Measurements from ENCODE around the gene DBNDD1.
"Not testable (repeated sequence)": the region's sequence is repeated elsewhere in the genome, so short reads cannot be mapped to it uniquely, and the experiment has no call there.

The DBNDD1 gene

DNA sequence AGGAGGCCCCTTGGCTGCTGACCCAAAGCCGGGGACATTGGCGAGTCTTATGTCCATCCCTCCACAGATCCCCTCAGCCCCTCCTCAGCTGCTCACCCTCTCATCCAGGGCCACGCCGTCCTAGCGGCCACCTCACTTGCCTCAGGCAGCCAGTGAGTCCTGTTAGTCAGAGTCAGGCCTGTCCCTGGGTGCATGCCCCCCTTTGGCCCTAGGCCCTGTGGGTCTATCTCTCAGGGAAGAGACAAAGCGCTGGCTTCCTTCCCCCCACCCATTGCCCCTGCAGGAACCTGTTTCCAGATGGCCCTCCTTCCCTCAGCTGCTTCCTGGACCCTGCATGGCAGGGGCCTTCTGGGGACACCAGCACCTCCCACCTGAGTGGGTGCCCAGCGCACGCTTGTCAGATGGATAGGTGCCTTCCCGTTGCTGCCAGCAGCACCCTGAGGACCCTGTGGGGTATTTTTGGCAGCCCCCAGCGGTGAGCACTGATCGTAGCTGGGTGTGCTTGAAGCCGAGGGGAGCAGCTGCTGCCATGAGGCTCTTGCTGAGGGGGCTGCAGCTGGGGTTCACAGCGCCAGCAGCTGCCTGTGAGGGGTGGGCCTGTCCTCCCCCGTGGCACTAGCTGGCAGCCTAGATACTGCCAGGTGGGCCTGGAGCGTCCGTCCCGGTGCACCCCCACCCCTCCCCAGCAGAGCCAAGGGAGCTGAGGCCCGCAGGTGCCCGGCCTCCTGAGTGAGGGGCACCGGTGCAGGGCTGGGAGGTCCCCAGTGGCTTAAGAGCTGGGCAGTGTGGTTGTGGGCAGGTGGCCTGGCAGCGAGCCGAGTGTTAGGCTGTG, 8.4 kb downstream of the DBNDD1 start:
- no peak for DNase-seq

DNA sequence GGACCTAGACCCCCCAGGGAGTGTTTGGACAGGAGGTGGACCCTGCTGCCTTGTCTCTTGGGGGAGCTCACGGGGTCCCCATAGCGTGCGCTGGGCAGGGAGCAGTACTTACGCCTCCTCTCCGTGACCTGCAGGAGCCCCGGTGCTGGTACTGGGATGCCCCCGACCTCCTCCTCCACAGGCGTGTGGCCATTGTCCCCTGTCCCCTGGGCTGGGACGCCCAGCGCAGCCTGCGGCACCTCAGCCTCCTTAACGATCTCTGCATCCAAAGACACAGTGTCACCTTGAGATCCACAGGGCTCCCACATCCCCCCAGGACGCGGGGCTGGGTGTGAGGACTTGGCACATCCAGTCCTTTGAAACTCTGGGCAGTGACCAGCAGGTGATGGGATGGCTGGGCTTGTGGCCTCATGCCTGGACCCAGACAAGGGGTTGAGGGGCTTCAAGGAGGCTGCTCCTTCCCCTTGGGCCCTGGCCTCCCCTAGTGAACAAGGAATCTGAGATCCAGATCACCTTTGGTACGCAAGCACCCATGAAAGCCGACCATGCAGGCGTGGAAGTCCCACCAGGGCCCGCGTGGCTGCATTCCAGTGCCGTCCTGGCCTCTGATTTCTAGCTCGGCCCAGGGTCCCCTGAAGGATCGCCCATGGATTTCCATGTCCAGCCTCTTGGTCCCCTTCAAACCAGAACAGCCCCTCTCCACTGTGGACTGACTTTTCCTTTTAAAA, 9.9 kb downstream of the DBNDD1 start:
- DNase-seq = no peak

DNA sequence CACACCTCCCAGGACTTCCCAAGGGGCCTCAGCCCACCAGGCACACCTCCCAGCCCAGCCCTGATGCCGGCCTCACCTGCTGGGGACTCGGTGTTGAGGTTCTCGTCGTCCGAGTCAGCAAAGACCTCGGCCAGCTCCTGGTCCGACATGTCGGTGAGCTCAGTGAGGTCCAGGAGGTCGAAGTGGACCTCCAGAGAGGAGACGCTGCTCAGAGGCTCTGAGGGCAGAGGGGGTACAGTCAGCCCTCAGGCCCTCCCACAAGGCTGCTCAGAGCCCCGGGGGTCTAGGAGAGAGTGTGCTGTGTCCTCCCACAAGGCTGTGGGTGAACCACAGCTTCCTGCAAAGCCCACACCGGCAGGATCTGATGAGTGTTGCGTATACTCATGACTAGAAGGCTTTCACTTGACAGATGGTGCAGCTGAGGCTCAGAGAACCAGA, 10.5 kb downstream of the DBNDD1 start:
- DNase-seq = peak; percentile 59

DNA sequence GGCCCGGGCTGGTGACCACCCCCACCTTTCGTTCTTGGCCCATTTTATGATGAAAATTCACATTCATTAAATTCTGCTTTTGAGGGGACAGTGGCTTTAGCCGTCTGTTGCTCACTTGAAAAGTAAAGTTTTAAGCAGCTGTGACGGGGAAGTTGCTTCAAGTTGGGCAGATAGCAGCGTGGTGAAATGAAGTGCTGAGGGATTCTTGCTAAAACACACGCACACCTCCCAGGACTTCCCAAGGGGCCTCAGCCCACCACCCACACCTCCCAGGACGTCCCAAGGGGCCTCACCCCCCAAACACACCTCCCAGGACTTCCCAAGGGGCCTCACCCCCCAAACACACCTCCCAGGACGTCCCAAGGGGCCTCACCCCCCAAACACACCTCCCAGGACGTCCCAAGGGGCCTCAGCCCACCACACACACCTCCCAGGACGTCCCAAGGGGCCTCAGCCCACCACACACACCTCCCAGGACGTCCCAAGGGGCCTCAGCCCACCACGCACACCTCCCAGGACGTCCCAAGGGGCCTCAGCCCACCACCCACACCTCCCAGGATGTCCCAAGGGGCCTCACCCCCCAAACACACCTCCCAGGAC, 11.5 kb downstream of the DBNDD1 start:
- not testable (repeated sequence) for DNase-seq

DNA sequence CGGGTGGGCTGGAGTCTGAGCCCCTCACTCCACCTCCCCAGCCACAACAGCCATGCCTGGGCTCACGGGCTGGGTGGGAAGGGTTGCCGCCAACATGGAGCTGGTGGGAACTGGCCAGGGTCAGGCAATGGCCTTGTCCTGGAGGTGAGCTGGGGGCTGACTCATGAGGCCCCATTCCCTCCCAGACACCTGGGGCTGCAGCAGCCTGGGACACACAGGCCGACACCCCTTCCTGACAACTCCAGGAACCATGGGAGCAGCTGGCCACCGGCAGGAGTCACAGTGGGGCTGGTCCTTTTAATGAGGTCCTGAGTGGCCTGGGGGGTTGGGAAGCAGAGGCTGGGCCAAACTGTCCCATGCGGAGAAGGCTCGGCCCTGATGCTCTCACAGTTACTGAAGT, 12.2 kb downstream of the DBNDD1 start:
- no peak for DNase-seq

DNA sequence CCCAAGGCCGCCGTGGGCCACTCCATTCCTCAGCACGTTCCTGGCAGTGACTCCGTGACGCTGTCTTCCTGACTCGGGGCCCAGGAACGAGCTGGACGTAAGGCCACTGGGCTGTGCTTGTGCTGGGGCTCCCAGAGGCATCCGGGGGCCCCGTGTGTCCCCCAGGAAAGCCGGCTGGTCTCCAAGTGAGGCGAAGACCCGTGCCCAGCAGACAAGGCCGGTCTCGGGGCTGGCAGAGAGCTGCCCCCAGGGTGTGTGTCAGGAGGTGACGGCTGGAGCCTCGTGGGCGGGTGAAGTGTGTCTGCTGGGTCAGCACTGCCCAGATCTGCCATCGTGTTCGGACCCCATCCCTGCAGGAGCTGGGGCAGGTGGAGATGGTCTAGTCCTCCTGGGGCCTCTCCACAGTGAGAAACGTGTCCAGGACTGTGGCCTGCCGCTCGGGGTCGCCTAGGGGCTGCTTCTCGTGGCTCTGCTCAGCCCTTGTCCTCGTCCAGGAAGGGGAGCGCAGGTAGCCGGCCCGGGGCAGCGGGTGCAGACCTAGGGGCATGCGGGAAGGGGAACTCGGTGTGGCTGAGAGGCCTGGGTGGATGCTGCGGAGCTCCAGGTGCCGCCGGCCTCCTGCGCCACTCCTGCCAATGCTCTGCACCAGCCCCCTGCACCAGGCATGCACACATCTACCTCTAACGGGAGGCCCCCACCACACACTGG, 13.1 kb downstream of the DBNDD1 start:
- no peak for DNase-seq

DNA sequence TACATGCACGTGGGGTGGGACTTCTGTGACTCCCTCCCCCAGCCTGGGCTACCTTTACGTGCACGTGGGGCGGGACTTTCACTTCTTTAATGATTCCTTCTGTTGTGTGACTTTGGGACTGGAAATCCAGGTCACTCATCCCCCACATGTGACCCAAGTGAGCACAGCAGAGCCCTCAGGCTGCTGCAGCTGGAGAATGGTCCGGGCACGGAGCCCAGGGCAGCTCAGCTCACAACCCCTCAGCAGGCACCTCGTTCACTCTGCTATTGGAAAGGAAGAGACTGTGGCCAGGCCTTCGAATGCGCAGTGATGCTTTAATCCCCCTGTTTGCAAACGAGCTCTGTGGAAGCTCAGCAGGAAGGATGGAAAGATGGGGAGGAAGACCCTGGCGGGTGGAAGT, 14.7 kb downstream of the DBNDD1 start:
- DNase-seq = no peak

DNA sequence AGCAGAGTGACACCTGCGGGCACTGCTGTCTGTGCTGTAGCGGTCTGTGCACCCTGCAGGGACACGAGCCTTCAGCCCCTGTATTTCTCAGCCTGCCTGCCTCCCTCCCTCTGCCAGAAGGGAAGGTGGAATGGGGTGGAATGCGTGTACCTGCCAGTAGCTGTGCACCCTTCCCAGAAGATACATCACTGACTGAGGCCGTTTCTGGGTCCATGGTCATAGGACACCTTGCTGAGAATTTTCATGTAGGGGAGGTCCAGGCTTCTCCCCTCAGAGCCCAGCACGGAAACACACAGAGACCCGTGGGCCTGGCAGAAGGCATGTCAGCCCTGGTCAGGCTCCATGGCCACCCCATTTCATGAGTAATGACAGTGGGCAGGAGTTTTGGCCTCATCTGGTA, 16.5 kb downstream of the DBNDD1 start:
- no peak for DNase-seq

DNA sequence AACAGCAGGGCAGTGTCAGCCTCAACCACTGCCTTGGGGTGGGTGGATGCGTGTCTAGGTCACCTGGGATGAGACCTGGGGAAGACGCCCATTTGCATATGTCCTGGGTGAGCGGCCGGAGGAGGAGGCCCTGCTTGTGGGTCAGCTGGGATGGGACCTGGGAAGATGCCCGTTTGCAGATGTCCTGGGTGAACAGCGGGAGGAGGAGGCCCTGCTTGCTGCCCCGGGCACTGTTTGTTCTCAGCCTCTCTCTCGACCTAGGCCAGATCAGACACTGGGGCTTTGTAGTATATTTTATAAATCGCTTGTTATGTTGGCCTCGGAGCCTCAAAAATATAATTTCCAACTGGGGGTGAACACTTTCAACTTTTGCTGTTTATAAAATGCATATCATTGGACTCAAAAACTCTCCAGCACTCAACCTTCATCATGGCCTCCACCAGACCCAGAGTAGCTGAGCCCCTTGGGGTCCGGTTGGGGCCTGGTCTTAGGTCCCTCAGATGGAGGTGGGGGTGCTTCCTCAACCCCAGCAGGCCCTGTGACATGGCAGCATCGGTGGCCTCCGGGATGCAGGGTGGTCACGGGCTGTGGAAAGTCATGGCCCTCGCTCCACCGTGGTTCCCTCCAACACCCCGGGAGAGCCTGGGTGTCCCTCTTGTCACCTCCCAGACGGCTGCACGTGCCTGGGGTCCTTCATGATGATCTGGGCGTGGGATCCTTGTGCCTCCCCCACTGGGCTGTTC, 17.3 kb downstream of the DBNDD1 start:
- no peak for DNase-seq

DNA sequence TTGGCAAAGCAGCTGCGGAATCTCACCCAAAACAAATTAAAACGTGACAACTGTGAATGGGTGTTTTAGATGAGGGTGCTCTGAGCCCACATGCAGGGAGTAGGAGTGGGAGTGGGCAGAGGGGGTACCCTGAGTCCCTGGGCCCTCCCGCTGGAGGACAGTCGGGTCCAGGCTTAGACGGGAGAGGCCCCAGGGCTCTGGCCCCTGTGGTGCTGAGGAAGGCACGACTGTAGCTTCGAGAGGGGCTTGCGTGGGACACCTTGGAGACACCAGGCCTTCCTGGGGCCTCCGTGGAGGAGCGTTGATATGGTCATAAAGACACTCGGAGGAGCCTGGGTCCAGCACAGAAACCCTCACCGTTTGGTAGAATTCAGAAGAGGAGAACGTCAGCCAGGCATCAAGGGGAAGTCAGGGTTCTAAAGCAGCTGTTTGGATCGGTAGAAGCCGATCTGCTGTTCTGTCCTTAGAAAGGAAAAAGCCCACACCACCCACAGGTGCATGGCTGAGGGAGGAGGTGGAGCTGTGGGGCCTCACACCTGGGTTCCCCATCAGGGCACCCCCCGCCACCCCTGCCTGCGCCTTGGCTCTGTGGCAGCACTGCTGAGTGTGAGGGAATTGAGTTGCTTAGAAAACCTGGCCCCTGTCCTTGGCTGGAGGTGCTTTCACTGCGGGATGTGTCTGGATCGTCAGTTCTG, 18.4 kb downstream of the DBNDD1 start:
- no peak for DNase-seq

DNA sequence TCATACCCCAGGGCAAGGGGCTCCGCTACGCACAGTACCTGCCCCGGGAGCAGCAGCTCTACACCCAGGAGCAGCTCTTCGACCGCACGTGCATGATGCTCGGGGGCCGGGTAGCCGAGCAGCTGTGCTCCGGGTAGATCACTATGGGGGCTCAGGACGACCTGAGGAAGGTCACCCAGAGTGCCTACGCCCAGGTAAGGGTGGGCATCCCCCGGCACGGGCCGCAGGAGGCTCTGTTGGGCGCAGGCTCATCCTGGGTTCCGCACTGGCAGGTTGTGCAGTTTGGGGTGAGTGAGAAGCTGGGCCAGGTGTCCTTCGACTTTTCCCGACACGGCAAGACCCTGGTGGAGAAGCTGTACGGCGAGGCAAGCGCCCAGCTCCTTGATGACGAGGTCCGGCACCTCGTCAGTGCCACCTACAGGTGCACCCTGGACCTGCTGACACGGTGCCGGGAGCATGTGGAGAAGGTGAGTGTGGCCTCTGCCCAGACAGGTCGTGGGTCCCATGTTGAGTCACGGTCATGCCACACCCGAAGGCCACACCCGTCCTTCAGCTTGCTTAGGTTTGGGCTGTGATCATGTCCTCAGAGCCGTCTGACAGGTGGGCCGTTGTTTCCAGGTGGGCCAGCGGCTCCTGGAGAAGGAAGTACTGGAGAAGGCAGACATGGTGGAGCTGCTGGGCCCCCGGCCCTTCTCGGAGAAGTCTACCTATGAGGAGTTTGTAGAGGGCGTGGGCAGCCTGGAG, 19.3 kb downstream of the DBNDD1 start:
- DNase-seq = no peak

DNA sequence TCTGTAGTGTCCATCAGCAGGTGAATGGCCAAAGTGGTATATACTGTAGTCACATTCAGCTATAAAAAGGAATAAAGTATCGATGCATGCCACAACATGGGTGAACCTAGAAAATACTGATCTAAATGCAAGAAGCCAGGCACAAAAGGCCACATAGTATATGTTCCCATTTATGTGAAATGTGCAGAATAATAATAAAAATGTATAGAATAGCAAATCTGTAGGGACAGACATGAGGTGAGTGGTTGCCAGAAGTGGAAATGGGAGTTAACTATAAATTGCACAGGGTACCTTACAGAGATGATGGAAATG, 23.1 kb downstream of the DBNDD1 start:
- no peak for DNase-seq

DNA sequence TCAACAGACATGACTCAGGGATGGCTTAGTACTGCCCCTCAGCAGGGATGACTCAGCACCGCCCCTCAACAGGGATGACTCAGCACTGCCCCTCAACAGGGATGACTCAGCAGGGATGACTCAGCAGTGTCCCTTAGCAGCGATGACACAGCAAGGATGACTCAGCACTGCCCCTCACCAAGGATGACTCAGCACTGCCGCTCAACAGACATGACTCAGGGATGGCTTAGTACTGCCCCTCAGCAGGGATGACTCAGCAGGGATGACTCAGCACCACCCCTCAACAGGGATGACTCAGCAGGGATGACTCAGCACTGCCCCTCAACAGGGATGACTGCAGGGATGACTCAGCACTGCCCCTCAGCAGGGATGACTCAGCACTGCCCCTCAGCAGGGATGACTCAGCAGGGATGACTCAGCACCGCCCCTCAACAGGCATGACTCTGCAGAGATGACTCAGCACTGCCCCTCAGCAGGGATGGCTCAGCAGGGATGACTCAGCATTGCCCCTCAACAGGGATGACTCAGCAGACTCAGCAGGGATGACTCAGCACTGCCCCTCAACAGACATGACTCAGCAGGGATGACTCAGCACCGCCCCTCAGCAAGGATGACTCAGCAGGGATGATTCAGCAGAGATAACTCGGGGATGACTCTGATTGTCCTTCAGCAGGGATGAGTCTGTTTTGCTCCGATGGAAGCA, 23.6 kb downstream of the DBNDD1 start:
- peak; percentile 34 for DNase-seq

DNA sequence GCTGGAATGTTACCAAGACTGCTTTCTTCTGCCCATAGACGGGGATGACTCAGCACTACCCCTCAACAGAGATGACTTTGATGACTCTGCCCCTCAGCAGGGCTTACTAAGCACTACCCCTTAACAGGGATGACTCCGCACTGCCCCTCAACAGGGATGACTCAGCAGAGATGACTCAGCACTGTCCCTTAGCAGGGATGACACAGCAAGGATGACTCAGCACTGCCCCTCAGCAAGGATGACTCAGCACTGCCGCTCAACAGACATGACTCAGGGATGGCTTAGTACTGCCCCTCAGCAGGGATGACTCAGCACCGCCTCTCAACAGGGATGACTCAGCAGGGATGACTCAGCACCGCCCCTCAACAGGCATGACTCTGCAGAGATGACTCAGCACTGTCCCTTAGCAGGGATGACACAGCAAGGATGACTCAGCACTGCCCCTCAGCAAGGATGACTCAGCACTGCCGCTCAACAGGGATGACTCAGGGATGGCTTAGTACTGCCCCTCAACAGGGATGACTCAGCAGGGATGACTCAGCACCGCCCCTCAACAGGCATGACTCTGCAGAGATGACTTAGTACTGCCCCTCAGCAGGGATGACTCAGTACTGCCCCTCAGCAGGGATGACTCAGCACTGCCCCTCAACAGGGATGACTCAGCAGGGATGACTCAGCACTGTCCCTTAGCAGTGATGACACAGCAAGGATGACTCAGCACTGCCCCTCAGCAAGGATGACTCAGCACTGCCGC, 24.4 kb downstream of the DBNDD1 start:
- DNase-seq = peak; percentile 36

DNA sequence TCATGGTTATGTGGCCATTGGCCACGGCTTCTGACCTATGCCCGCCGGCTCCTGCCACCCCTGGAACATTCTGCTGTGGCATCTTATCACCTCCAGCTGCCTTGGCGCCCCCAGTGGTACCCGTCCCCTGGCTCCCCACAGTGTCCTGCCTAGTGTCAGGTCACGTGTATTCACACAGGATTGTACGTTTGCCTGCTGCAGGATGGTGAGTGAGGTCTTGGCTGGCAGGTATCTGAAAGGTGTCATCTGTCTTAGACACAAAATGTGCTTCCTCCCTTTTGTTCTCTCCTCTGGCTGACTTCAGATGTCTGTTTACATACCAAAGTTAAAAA, 24.9 kb downstream of the DBNDD1 start:
- no peak for DNase-seq

DNA sequence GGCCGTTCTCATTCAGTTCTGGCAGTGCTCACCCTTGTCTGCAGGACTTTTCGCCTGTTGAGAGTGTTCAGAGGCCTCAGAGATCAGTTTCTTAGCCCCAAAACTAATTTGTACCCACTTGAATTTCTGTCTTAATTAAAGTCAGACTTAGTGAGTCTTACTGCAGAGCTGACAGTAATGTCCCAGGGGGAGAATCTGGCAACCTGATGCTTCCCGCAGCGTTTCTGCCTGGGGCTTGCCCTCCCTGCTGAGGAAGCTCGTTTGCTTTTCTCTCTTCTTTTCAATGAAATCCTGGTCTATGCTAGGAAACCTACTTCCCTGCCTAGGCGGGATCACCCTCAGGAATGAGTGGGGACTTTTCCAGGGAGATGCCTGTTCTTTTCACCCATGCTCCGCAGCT, 25.3 kb downstream of the DBNDD1 start:
- no peak for DNase-seq

DNA sequence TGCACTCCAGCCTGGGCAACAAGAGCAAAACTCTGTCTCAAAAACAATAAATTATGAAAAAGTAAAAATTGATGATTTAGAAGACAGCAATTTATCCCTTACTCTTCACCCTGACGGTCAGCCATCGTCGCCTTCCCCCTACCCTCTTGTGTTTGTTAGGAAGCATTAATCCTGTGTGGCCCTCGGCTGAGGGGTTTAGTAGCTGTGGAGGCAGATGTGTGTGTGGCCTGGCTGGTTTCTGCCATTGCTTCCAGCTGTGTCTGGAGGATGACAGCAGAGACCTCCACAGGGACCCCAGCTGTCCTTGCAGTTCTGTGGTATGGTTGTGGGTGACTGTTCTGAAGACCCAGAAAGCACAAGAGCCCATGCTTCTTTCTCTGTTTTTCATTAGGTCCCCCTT, 25.9 kb downstream of the DBNDD1 start:
- DNase-seq = no peak

DNA sequence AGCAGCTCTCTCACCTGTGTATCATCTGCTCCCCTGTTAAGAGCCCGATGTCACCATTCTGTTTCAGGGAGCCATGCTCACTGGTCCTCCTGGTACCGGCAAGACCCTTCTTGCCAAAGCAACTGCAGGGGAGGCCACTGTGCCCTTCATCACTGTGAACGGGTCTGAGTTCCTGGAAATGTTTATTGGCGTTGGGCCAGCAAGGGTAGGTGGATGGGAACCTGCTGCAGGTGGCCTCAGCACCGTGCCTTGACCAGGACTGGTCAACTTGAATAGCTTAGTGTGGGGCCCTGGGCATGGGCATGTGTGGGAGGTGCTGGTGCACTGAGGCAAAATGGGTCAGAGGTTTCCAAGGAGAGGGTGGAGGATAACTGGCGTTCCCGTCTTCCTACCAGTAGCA, 28.5 kb downstream of the DBNDD1 start:
- DNase-seq = no peak

DNA sequence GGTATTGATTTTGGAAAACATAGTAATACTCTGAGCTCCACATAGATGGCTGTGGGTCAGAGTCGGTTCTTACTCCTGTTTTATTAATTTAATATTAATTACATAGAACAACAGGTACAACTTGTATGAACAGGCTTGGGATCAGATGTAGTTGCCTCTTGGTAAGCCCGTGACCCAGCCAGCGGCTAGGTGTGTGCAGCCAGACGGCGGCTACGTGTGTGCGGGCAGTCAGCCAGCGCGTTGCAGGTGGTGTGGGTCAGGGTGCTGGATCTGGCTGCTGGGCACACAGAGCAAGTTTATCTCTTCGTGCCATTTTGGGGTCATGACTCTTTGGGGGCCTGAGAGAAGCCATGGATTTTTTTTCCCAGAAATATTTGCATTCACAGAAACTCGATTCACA, 30.3 kb downstream of the DBNDD1 start:
- no peak for DNase-seq

DNA sequence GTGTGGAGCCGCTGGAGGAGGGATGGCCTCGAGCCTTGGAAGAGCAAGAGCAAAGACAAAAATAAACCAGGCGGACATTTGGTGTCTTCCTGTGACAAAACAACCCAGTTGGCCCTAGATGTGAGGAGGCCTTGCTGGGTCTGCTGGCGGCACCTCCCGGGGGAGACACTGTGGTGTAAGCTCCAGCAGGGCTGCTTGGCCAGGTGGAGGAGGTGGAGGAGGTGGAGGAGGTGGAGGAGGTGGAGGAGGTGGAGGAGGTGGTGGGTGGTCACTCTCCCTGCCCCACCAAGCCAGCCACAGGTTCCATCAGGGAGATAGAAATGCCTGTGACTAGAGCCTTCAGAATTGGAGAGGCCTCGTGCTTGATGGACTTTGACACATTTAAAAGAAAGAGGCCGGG, 32.1 kb downstream of the DBNDD1 start:
- no peak for DNase-seq
